ENCODE data around the gene ZFP3.
"Not testable (repeated sequence)": the region's sequence is repeated elsewhere in the genome, so short reads cannot be mapped to it uniquely, and the experiment has no call there.

ZFP3 gene

GRCh38 chr17:5078106-5079028, at the start of gene ZFP3:
TSS of gene ZFP3 (plus strand) at chr17:5078467. CDS start at chr17:5091505, 13,038 bp downstream.
- DNase-seq (ENCODE audit: low read depth): peak; percentile 84

- not testable (repeated sequence) for DNase-seq (ENCODE audit: low read depth)
Measured at GRCh38 chr17:5030168-5030567, 48.1 kb upstream of the ZFP3 start.

GRCh38 chr17:5031365-5032082, 46.7 kb upstream of the ZFP3 start:
- DNase-seq (ENCODE audit: low read depth): peak; percentile 74

GRCh38 chr17:5032865-5033264, 45.4 kb upstream of the ZFP3 start:
- no peak for DNase-seq (ENCODE audit: low read depth)

GRCh38 chr17:5033352-5034015, 44.8 kb upstream of the ZFP3 start:
- DNase-seq (ENCODE audit: low read depth): no peak

- no peak for DNase-seq (ENCODE audit: low read depth)
Measured at GRCh38 chr17:5034063-5034462, 44.2 kb upstream of the ZFP3 start.

GRCh38 chr17:5034651-5035050, 43.6 kb upstream of the ZFP3 start:
- no peak for DNase-seq (ENCODE audit: low read depth)

GRCh38 chr17:5035315-5035714, 43.0 kb upstream of the ZFP3 start, which contains the start of gene SLC52A1:
TSS of gene SLC52A1 (minus strand) at chr17:5035426. CDS start at chr17:5034606, 820 bp downstream.
- DNase-seq (ENCODE audit: low read depth): no peak

- no peak for DNase-seq (ENCODE audit: low read depth)
Measured at GRCh38 chr17:5042157-5043022, 35.9 kb upstream of the ZFP3 start.

- DNase-seq (ENCODE audit: low read depth): no peak
Measured at GRCh38 chr17:5043524-5043923, 34.7 kb upstream of the ZFP3 start.

GRCh38 chr17:5044630-5045029, 33.6 kb upstream of the ZFP3 start:
- no peak for DNase-seq (ENCODE audit: low read depth)

GRCh38 chr17:5045496-5045895, 32.8 kb upstream of the ZFP3 start:
- DNase-seq (ENCODE audit: low read depth): no peak

GRCh38 chr17:5047446-5047845, 30.8 kb upstream of the ZFP3 start:
- DNase-seq (ENCODE audit: low read depth): no peak

- DNase-seq (ENCODE audit: low read depth): no peak
Measured at GRCh38 chr17:5049314-5049841, 28.9 kb upstream of the ZFP3 start.

GRCh38 chr17:5050278-5050677, 28.0 kb upstream of the ZFP3 start:
- peak; percentile 57 for DNase-seq (ENCODE audit: low read depth)

GRCh38 chr17:5055543-5055942, 22.7 kb upstream of the ZFP3 start:
- DNase-seq (ENCODE audit: low read depth): no peak

GRCh38 chr17:5065227-5065744, 13.0 kb upstream of the ZFP3 start:
- DNase-seq (ENCODE audit: low read depth): no peak

- DNase-seq (ENCODE audit: low read depth): no peak
Measured at GRCh38 chr17:5068236-5068635, 10.0 kb upstream of the ZFP3 start.

- peak; percentile 4 for DNase-seq (ENCODE audit: low read depth)
Measured at GRCh38 chr17:5069724-5070123, 8.5 kb upstream of the ZFP3 start.

- DNase-seq (ENCODE audit: low read depth): not testable (repeated sequence)
Measured at GRCh38 chr17:5075472-5075871, 2.8 kb upstream of the ZFP3 start.

- DNase-seq (ENCODE audit: low read depth): not testable (repeated sequence)
Measured at GRCh38 chr17:5077275-5077674, 992 bp upstream of the ZFP3 start.
